Adipocyte (in vitro differentiated cells): Measurements from ENCODE around the gene TRIM61.
"Not testable (repeated sequence)": the region's sequence is repeated elsewhere in the genome, so short reads cannot be mapped to it uniquely, and the experiment has no call there.

Experiments
- DNase-seq: peaks from one replicate; pipeline ENCODE4 v3.0.0-alpha.2; 2015; ENCODE audit warnings: low read depth
- H3K27me3 ChIP-seq: replicated peaks from 2 replicates; pipeline ENCODE4 v1.7.0; 2013; ENCODE audit warnings: mild to moderate bottlenecking, low read length, moderate library complexity; ENCODE audit not compliant: control insufficient read depth, insufficient read depth
- H3K36me3 ChIP-seq: 2 replicates; pipeline ENCODE4 v1.7.0; 2013; ENCODE audit warnings: low read length, mild to moderate bottlenecking, moderate library complexity; ENCODE audit not compliant: control insufficient read depth, insufficient read depth, severe bottlenecking
- H3K4me1 ChIP-seq: 2 replicates; pipeline ENCODE4 v1.7.0; 2013; ENCODE audit warnings: mild to moderate bottlenecking, low read length, moderate library complexity; ENCODE audit not compliant: control insufficient read depth, insufficient read depth
- H3K4me3 ChIP-seq: 2 replicates; pipeline ENCODE4 v1.7.0; 2013; ENCODE audit warnings: mild to moderate bottlenecking, low read length, moderate library complexity
- H3K9ac ChIP-seq: 2 replicates; pipeline ENCODE4 v1.7.0; 2013; ENCODE audit warnings: mild to moderate bottlenecking, low read length, moderate library complexity
- H3K9me3 ChIP-seq: 2 replicates; pipeline ENCODE4 v1.7.0; 2013; ENCODE audit warnings: mild to moderate bottlenecking, low read length, moderate library complexity; ENCODE audit not compliant: control insufficient read depth

TRIM61 gene

DNA sequence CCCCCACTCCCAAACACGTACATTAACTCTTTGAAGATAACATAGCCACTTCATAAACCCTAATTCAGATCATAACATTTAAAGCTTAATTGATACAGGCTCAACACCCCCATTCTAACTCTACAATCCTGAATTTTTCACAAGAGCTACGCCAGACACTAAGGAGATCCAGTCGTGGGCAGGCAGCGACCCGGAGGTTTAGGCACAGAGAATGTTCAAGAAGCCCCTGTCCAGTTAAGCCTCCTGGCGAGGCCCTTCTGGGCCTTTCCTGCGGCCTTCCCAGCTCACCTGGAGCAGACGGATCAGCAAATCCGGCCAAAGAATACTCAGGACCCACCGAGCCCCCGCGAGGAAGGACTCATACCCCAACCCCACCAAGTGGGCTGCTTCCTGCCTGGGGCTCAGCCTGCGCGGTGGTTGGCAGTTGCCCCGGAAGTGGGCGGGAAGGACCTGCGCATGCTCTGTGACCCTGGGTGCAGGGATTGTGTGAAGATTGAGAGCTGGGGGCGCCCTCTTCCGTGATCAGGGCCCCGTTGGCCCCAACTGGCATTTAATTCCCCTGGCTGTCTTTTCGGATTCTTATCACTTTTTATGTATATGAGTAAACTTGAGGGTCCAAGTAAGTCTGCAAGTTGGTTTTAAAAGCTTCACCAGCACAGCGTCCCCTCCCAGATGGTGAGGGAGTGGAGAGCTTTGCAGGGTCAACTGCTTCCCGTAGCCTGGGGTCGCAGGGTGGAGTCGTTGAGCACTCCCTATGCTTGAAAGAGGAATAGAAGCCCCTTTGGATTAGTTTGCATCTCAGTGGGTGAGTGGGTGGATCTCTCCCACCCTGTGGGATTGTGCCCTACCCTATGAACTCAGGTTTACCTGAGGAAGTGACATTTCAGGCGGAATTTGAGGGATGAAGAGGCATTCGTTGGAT lies at the start of gene TRIM61:
Gene TRIM61 (minus strand): TSS at position 415 of the 922 bp plus-strand sequence. CDS start 7,655 bp downstream, outside the sequence.
- H3K4me3 ChIP-seq = peak within 1 kb of the TSS; percentile 90
- no peaks in the 10 kb centered on the region for H3K27me3 ChIP-seq
- no peaks in the 10 kb centered on the region for H3K4me1 ChIP-seq
- no peaks in the 10 kb centered on the region for H3K36me3 ChIP-seq
- no peak for DNase-seq
- no peaks in the 10 kb centered on the region for H3K9me3 ChIP-seq
- H3K9ac ChIP-seq = peak within 1 kb of the TSS; percentile 86

DNA sequence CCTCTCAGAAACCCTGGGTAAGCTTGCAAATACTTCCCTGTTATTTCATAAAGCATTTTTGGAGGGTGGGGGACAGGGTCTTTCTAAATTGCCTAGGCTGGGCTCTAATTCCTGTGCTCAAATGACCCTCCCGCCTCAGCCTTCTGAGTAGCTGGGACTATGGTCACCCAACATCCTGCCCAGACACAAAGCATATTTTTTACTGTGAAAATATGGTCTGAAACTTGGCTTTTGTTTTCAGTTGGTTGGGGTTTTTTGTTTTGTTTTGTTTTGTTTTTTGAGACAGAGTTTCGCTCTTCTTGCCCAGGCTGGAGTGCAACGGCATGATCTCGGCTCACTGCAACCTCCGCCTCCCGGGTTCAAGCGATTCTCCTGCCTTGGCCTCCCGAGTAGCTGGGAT lies 48.3 kb upstream of the TRIM61 start:
- H3K4me1 ChIP-seq, H3K9ac ChIP-seq, H3K4me3 ChIP-seq, H3K36me3 ChIP-seq, H3K9me3 ChIP-seq, DNase-seq, H3K27me3 ChIP-seq: not testable (repeated sequence)

- not testable (repeated sequence) for H3K9ac ChIP-seq, H3K4me1 ChIP-seq, H3K4me3 ChIP-seq, H3K9me3 ChIP-seq, H3K36me3 ChIP-seq, DNase-seq, H3K27me3 ChIP-seq
Measured at GRCh38 chr4:165019995-165020394, 42.5 kb upstream of the TRIM61 start.

- no peak for DNase-seq
- no peak overlapping the region for H3K9ac ChIP-seq
- H3K36me3 ChIP-seq = no peaks in the 10 kb centered on the region
- no peaks in the 10 kb centered on the region for H3K27me3 ChIP-seq
- no peak overlapping the region for H3K4me3 ChIP-seq
- H3K9me3 ChIP-seq = no peaks in the 10 kb centered on the region
- H3K4me1 ChIP-seq = no peaks in the 10 kb centered on the region
Measured at GRCh38 chr4:165016971-165017370, 39.5 kb upstream of the TRIM61 start.

- Histone ChIP-seq H3K27me3 (peaks cover 12% of the 10 kb centered on the region), H3K9ac (no peak overlapping the region), H3K4me1 (no peaks in the 10 kb centered on the region), H3K4me3 (no peak overlapping the region), H3K9me3 (no peaks in the 10 kb centered on the region), H3K36me3 (no peaks in the 10 kb centered on the region)
- DNase-seq = no peak
Measured at GRCh38 chr4:165013691-165014090, 36.2 kb upstream of the TRIM61 start.

GRCh38 chr4:165011403-165011802 lies 33.9 kb upstream of the TRIM61 start:
- H3K27me3 ChIP-seq = peaks cover 12% of the 10 kb centered on the region
- no peaks in the 10 kb centered on the region for H3K36me3 ChIP-seq
- DNase-seq = no peak
- no peaks in the 10 kb centered on the region for H3K9me3 ChIP-seq
- no peak overlapping the region for H3K4me3 ChIP-seq
- H3K9ac ChIP-seq = no peak overlapping the region
- no peaks in the 10 kb centered on the region for H3K4me1 ChIP-seq

- Histone ChIP-seq H3K36me3 (no peaks in the 10 kb centered on the region), H3K4me3 (no peak overlapping the region), H3K9ac (no peak overlapping the region), H3K4me1 (no peaks in the 10 kb centered on the region), H3K9me3 (no peaks in the 10 kb centered on the region), H3K27me3 (peaks cover 12% of the 10 kb centered on the region)
- DNase-seq = no peak
Measured at GRCh38 chr4:165010991-165011390, 33.5 kb upstream of the TRIM61 start.

- no peak overlapping the region for H3K9ac ChIP-seq
- peaks cover 12% of the 10 kb centered on the region for H3K27me3 ChIP-seq
- DNase-seq = no peak
- H3K4me1 ChIP-seq = no peaks in the 10 kb centered on the region
- no peaks in the 10 kb centered on the region for H3K36me3 ChIP-seq
- H3K9me3 ChIP-seq = no peaks in the 10 kb centered on the region
- no peak overlapping the region for H3K4me3 ChIP-seq
Measured at GRCh38 chr4:165010487-165010886, 33.0 kb upstream of the TRIM61 start.

- Histone ChIP-seq H3K9me3 (no peaks in the 10 kb centered on the region), H3K4me1 (no peaks in the 10 kb centered on the region), H3K4me3 (no peak overlapping the region), H3K9ac (no peak overlapping the region), H3K27me3 (peaks cover 12% of the 10 kb centered on the region), H3K36me3 (no peaks in the 10 kb centered on the region)
- no peak for DNase-seq
Measured at GRCh38 chr4:165009493-165010227, 32.2 kb upstream of the TRIM61 start.

- no peaks in the 10 kb centered on the region for H3K9me3 ChIP-seq
- no peak overlapping the region for H3K9ac ChIP-seq
- no peaks in the 10 kb centered on the region for H3K36me3 ChIP-seq
- H3K4me3 ChIP-seq = no peak overlapping the region
- no peaks in the 10 kb centered on the region for H3K4me1 ChIP-seq
- H3K27me3 ChIP-seq = peaks cover 12% of the 10 kb centered on the region
- no peak for DNase-seq
Measured at GRCh38 chr4:165006886-165007285, 29.4 kb upstream of the TRIM61 start.

DNA sequence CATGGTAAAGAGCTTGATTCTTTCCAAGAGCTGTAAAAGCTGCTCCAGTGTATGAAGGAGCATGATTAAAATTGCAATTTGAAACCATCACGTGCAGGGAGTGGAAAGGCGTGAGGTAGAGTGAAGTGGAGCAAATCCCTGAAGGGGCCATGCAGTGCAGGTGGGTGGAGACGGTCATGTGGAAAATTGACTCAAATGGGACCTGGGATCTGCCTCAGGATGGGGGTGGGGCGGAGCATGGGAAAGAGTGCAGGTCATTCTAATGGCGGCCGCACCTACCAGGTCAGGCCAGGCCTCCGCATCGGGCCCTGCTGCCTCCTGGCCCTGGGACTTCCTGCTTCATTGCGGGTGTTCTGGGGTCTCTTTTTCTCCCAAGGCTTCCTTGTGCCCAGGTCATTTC lies 29.0 kb upstream of the TRIM61 start:
- no peaks in the 10 kb centered on the region for H3K9me3 ChIP-seq
- no peak overlapping the region for H3K9ac ChIP-seq
- no peak overlapping the region for H3K4me3 ChIP-seq
- H3K27me3 ChIP-seq = peaks cover 12% of the 10 kb centered on the region
- DNase-seq = no peak
- H3K4me1 ChIP-seq = no peaks in the 10 kb centered on the region
- H3K36me3 ChIP-seq = no peaks in the 10 kb centered on the region
